Inflammatory macrophage (primary cell): ENCODE measurements around the gene RAP1GAP.
A peak's percentile ranks its signal among the peaks of the same experiment; 100 is the strongest.

Experiments
- DNase-seq, 2 donors: peaks; one replicate each; pipeline ENCODE4 v3.0.0-alpha.2; 2020 to 2022

RAP1GAP gene

GRCh38 chr1:21607549-21608529 is 61.3 kb downstream of the RAP1GAP start:
- peak; percentile 55 to 68 for DNase-seq

GRCh38 chr1:21605964-21606705 is 63.0 kb downstream of the RAP1GAP start:
- no peak for DNase-seq

GRCh38 chr1:21605012-21605715 is 64.0 kb downstream of the RAP1GAP start:
- no peak for DNase-seq

- DNase-seq = no peak
Measured at GRCh38 chr1:21604208-21604957, 64.8 kb downstream of the RAP1GAP start.

GRCh38 chr1:21603177-21604138 is 65.7 kb downstream of the RAP1GAP start:
- DNase-seq = no peak

GRCh38 chr1:21601278-21602048 is 67.7 kb downstream of the RAP1GAP start:
- no peak for DNase-seq

- no peak for DNase-seq
Measured at GRCh38 chr1:21599402-21599801, 69.8 kb downstream of the RAP1GAP start.

GRCh38 chr1:21598904-21599303 is 70.3 kb downstream of the RAP1GAP start:
- DNase-seq = no peak

DNA sequence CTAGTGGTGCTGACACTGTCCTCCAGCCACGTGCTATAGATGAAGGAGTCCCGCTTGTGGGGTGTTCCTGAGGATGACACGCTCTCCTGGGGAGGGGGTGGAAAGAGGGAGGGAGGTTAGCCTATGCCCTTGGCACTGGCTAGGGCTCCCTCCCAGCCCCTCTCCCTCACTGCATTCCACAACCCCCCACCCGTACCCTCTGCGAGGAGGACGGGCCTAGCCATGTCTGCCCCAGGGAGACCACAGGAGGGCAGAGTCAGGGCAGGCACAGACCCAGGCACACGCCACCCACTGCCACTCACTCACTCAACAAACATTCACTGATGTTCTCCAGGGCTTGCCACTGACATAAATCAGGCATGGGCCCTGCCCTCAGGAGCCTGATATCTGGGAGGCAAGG is 70.7 kb downstream of the RAP1GAP start:
- no peak for DNase-seq

DNA sequence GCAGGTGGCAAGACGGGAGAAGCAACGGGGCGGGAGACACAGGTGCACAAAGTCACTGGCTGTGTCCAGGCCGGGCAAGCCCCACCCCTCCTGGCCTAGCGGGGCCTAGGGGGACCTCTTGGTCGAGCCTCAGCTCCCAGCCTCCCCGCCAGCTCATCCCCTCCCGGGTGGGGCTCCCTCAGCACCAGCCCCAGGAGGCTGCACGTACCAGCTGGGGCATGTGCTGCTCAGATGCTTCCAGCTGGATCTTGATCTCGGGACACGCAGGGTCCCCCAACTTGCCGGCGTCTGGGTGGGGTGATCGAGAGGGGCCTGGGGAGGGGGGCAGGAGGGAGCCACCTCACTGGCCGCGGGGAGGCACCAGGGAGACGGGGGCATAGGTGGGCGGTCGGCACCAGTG is 71.4 kb downstream of the RAP1GAP start:
- no peak for DNase-seq

- DNase-seq = no peak
Measured at GRCh38 chr1:21596628-21597027, 72.5 kb downstream of the RAP1GAP start.

DNA sequence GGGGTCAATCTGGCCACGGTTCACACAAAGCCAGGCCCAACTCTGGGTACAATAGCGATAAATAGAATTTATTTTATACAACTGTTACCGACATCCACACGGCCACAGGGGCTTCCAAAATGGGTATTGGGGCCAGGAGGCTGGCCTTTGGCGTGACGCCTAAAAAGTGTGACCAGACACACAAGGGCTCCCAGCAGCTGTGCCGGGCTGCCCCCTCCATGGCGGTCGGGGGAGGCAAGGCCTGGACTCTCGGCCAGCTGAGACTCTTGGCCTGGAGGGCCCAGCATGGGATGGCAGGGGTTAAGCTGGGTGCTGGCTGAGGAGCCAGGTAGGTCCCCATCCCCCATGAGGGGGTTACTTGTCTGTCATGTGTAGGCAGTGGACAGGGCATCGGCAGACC is 73.0 kb downstream of the RAP1GAP start:
- no peak for DNase-seq

- DNase-seq = peak; percentile 56 to 57
Measured at GRCh38 chr1:21594935-21595897, 73.9 kb downstream of the RAP1GAP start.

- no peak for DNase-seq
Measured at GRCh38 chr1:21594501-21594900, 74.7 kb downstream of the RAP1GAP start.

- no peak for DNase-seq
Measured at GRCh38 chr1:21593231-21593630, 75.9 kb downstream of the RAP1GAP start.

DNA sequence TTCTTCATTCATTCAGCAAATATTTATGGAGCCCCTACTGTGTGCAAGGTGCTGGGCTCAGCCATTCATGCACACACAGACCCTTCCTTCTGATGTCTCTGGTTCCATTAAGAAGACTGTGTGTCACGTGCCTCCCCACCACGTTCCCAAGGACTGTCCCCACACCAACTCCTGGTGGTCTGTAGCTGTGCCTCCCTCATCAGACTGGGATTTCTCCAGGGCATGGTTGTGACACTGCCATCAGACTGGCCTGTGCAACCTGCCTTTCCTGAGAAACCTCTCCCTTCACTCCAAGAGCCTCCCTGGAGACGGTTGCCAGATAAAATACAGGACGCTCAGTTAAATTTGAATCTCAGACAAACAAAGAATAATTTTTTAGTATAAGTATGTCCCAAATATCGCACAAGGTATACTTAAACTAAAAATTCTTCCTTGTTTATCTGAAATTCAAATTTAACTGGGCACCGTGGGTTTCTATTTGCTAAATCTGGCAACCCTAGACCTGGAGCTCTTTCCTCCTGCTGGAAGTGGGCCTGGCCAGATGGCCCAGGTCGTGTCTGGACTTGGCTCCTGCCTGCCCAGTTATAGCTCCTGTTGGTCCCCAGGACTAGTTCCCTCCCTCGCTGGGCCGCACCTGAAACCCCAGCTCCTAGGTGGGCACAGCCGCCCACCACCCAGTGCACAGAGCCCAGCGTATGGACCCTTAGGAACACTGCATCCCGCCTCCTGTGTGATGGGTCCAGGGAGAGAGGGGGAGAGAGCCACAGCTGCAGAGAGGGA is 76.9 kb downstream of the RAP1GAP start:
- no peak for DNase-seq

DNA sequence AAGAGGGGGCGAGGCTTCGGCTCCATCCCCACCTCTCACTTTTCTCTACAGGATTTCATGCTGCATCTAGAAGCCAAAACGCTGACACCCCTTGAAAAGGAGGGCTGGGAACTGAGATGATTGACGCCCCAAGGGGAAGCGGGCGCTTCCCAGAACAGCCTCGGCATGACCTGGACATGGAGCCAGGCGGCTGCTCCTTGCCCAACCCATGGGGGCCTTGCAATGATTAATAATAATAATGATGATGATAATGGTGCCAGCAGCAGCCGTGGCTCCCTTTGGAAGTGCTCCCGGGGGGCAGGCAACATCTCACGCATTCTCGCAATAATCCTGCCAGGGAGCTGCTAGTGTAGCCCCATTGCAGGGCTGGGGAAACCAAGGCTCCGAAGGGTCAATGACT is 78.2 kb downstream of the RAP1GAP start:
- no peak for DNase-seq
